Parathyroid adenoma (tissue), 2 donors: Measurements from ENCODE around the gene CNTN5.

Experiments
- H2AFZ ChIP-seq: fragments of 300-600 bp; sonication (generic); one replicate; pipeline ENCODE4 v1.7.0; 2017; ENCODE audit warnings: antibody characterized with exemption, mild to moderate bottlenecking
- H3K27ac ChIP-seq: fragments of 300-600 bp; sonication (generic); one replicate; pipeline ENCODE4 v1.7.0; 2017
- H3K27me3 ChIP-seq: fragments of 300-600 bp; sonication (generic); one replicate; pipeline ENCODE4 v1.7.0; 2017; ENCODE audit warnings: low read length; ENCODE audit not compliant: control insufficient read depth, insufficient read depth
- H3K36me3 ChIP-seq: fragments of 300-600 bp; sonication (generic); one replicate; pipeline ENCODE4 v1.7.0; 2017; ENCODE audit warnings: low read length; ENCODE audit not compliant: control insufficient read depth, insufficient read depth
- H3K4me1 ChIP-seq: fragments of 300-600 bp; sonication (generic); one replicate; pipeline ENCODE4 v1.7.0; 2017; ENCODE audit warnings: control low read depth
- H3K4me2 ChIP-seq: fragments of 300-600 bp; sonication (generic); one replicate; pipeline ENCODE4 v1.7.0; 2017; ENCODE audit warnings: low read length
- H3K4me3 ChIP-seq: fragments of 300-600 bp; sonication (generic); one replicate; pipeline ENCODE4 v1.7.0; 2017; ENCODE audit warnings: low read depth, low read length
- H3K79me2 ChIP-seq: fragments of 300-600 bp; sonication (generic); one replicate; pipeline ENCODE4 v1.7.0; 2017; ENCODE audit warnings: control low read depth
- H3K9ac ChIP-seq: fragments of 300-600 bp; sonication (generic); one replicate; pipeline ENCODE4 v1.7.0; 2017; ENCODE audit warnings: mild to moderate bottlenecking
- H3K9me3 ChIP-seq: fragments of 300-600 bp; sonication (generic); one replicate; pipeline ENCODE4 v1.7.0; 2017; ENCODE audit warnings: low read length; ENCODE audit not compliant: control insufficient read depth
- TF ChIP-seq, protein P1 (sequence below): fragments of 300-600 bp; sonication (generic); IDR thresholded peaks from one replicate; pipeline ENCODE4 v1.7.0; 2017; ENCODE audit warnings: antibody characterized with exemption, mild to moderate bottlenecking
- donor health status: primary hyperparathyroidism.

CNTN5 gene

DNA sequence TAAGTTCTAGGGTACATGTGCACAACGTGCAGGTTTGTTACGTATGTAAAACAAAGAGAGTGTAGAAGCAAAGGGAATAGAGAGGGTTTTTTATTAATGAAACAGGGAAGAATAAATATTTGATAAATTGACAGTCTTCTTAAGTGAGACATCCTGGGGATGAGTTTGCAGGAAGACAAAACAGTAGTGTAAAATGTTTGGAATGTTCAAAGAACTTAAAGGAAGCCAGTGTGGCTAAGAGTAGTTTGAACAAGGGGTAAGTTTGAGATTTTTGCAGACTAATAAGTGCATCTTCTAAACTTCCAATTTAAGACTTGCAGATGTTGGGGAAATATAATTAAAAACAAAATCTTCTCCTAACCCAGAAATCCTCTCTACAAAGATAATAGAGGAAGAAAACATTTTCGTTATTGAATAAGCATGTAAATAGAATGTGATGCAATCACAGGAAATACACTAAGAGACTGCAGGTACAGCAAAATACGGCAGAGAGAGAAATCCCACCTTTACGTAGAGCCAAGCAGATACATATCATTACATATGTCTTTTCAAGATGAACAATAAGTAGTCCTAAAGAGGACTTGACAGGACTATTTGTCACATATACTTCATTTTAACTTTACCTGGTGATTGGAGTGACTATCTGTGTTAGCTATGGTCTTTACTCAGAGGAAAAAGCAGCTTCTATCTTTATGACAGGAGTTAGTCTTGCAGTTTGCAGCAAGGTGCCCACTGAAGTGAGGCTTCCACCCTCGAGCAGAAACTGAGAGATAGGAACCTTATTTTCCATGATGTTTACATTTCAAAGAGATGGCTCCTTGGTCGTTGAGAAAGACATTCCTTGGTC, 402.1 kb downstream of the CNTN5 start:
- no peaks in the 10 kb centered on the region for H3K36me3 ChIP-seq
- H3K4me2 ChIP-seq = no peak overlapping the region
- no peaks in the 10 kb centered on the region for H3K79me2 ChIP-seq
- no peak overlapping the region for H3K27ac ChIP-seq
- H3K4me1 ChIP-seq = no peaks in the 10 kb centered on the region
- H3K9ac ChIP-seq = no peak overlapping the region
- no peak overlapping the region for H3K4me3 ChIP-seq
- H3K9me3 ChIP-seq = no peaks in the 10 kb centered on the region
- no peaks in the 10 kb centered on the region for H3K27me3 ChIP-seq
- no peak overlapping the region for H2AFZ ChIP-seq
- TF ChIP-seq, protein P1, sequence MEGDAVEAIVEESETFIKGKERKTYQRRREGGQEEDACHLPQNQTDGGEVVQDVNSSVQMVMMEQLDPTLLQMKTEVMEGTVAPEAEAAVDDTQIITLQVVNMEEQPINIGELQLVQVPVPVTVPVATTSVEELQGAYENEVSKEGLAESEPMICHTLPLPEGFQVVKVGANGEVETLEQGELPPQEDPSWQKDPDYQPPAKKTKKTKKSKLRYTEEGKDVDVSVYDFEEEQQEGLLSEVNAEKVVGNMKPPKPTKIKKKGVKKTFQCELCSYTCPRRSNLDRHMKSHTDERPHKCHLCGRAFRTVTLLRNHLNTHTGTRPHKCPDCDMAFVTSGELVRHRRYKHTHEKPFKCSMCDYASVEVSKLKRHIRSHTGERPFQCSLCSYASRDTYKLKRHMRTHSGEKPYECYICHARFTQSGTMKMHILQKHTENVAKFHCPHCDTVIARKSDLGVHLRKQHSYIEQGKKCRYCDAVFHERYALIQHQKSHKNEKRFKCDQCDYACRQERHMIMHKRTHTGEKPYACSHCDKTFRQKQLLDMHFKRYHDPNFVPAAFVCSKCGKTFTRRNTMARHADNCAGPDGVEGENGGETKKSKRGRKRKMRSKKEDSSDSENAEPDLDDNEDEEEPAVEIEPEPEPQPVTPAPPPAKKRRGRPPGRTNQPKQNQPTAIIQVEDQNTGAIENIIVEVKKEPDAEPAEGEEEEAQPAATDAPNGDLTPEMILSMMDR = no peak

DNA sequence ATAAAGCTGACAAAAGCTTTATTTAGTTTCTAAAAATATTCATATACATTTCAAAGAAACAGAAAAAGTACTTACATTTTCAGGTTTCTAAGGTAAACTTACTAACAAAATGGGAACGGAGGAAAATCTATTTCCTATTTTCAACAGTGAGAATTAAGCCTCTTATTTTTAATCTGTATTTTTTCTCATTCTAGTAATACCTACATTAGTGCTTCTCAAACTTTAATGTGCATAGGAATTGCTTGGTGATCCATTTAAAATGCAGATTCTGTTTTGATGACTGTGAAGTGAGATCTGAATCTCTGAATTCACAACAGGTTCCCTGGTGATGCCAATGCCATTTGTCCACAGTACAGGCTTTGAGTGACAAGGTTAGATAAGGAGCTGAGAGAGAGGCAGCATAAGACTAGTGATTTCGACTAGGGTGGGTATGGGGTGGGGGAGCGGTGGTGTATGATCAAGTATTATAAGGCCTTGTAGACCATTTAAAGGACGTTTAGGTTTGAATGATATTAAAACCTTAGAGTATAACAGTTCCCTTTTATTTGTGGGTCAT, 402.8 kb downstream of the CNTN5 start:
- Histone ChIP-seq H3K27ac (no peak overlapping the region), H3K4me1 (no peaks in the 10 kb centered on the region), H3K36me3 (no peaks in the 10 kb centered on the region), H3K4me2 (no peak overlapping the region), H3K4me3 (no peak overlapping the region), H2AFZ (no peak overlapping the region), H3K9ac (no peak overlapping the region), H3K79me2 (no peaks in the 10 kb centered on the region), H3K9me3 (no peaks in the 10 kb centered on the region), H3K27me3 (no peaks in the 10 kb centered on the region)
- TF ChIP-seq, protein P1 = no peak

DNA sequence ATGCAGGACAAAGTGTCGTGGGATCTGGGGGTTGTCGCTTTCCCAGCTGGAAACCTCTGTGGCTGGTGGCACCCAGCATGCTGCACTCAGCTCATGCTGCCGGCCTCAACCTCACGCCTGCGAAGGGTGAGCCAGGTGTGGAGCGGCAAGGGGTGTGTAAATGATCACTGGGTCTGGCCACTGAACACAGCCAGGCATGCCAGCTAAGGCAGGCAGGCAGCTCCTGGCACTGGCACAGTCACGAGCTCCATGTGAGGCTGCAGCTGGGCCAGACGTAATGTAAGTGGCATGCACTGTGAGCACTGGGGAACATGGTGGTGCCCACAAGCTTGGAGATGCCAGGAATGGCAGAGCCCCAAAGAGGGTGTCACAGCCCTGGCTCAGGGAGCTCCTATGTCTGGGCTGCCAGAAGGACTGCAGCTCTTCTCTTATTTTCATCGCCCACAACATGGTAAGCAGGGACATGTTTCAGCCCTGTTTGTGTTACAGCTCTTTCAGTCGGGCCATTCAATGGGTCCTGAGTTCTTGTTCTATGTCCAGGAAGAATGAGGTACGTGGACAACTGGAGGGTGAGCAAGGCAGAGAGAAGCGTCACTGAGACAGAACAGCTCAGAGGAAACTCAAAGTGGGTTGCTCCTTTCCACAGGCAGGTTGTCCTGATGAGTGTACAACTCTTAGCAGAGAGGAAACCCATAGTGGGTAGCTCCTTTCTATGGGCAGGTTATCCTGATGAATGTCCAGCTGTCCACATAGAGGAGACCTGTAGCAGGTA, 403.8 kb downstream of the CNTN5 start:
- H2AFZ ChIP-seq = no peak overlapping the region
- H3K4me1 ChIP-seq = no peaks in the 10 kb centered on the region
- H3K27ac ChIP-seq = no peak overlapping the region
- no peak overlapping the region for H3K9ac ChIP-seq
- no peaks in the 10 kb centered on the region for H3K36me3 ChIP-seq
- no peaks in the 10 kb centered on the region for H3K79me2 ChIP-seq
- TF ChIP-seq, protein P1 = no peak
- H3K4me3 ChIP-seq = no peak overlapping the region
- H3K4me2 ChIP-seq = no peak overlapping the region
- no peaks in the 10 kb centered on the region for H3K9me3 ChIP-seq
- no peaks in the 10 kb centered on the region for H3K27me3 ChIP-seq

DNA sequence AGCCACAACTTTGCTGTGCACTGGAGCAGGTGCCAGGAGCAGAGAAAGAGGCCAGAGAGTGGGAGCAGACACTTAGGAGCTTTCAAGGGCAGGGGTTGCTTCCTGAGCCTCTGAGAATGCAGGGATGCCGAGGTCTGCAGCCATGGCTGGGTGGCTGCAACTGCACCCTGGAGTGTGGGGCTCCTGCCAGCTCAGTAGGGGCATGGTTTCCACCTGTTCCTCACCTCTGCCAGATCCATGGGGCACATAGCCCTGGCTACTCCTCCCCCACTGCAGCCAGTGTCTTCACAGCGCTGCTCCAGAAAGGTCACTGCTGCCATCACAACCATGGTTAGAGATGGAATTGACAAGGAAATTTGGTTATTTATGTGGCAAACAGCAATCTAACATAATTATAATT, 404.8 kb downstream of the CNTN5 start:
- Histone ChIP-seq H3K27me3 (no peaks in the 10 kb centered on the region), H3K4me1 (no peaks in the 10 kb centered on the region), H3K27ac (no peak overlapping the region), H2AFZ (no peak overlapping the region), H3K9me3 (no peaks in the 10 kb centered on the region), H3K4me2 (no peak overlapping the region), H3K79me2 (no peaks in the 10 kb centered on the region), H3K9ac (no peak overlapping the region), H3K36me3 (no peaks in the 10 kb centered on the region), H3K4me3 (no peak overlapping the region)
- TF ChIP-seq, protein P1 = no peak
